Retinal pigment epithelial cell (primary cell): ENCODE results near the gene DYNLL1.

ENCODE experiments used
- DNase-seq: peaks from one replicate; pipeline ENCODE4 v3.0.0-alpha.2; 2010; ENCODE audit warnings: low read depth
- H3K4me3 ChIP-seq: 2 replicates; pipeline ENCODE4 v1.5.1; 2011; ENCODE audit warnings: mild to moderate bottlenecking, low read length, control low read depth, moderate library complexity
- TF ChIP-seq, protein P1 (sequence below): conservative IDR thresholded peaks from 2 replicates; pipeline ENCODE4 v1.5.1; 2011; ENCODE audit warnings: low read depth, low read length, control low read depth, inconsistent platforms

Gene DYNLL1

DNA sequence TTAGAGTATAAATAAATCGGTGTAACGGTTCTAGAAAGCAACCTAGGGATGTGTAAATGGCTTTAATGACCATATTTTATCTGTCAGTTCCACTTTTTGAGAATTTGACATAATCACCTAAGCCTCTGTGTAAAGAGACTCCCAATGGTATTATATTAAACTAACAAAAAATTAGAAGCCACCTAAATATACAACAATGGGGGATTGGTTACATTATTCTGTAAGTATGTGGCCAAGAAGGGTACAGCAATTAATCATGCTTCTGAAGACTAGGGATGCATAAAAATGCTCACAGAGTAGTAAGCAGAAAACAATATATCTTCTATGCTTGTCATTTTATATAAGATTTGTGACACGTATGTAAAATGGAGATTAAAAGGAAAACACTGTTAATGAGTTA, 48.8 kb downstream of the DYNLL1 start:
- no peak for DNase-seq
- TF ChIP-seq, protein P1, sequence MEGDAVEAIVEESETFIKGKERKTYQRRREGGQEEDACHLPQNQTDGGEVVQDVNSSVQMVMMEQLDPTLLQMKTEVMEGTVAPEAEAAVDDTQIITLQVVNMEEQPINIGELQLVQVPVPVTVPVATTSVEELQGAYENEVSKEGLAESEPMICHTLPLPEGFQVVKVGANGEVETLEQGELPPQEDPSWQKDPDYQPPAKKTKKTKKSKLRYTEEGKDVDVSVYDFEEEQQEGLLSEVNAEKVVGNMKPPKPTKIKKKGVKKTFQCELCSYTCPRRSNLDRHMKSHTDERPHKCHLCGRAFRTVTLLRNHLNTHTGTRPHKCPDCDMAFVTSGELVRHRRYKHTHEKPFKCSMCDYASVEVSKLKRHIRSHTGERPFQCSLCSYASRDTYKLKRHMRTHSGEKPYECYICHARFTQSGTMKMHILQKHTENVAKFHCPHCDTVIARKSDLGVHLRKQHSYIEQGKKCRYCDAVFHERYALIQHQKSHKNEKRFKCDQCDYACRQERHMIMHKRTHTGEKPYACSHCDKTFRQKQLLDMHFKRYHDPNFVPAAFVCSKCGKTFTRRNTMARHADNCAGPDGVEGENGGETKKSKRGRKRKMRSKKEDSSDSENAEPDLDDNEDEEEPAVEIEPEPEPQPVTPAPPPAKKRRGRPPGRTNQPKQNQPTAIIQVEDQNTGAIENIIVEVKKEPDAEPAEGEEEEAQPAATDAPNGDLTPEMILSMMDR: no peak
- no peak overlapping the region for H3K4me3 ChIP-seq

DNA sequence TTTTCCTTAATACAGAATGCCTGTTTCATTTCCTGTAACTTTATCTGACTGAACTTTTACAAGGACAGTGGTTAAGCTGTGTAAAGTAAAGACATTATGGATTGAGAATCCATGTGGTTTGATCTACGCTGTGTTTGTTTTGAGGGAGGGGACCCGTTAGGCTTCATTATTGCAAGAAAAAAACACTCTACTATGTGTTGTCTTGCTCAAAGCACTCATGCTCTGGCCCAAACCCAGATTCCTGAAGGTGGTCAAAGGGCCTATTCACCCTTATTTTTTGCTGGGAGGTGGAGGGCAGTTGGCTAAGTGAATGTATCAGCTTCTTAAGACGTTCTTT, 50.1 kb downstream of the DYNLL1 start:
- TF ChIP-seq, protein P1: no peak
- no peak for DNase-seq
- H3K4me3 ChIP-seq: no peak overlapping the region
